HCT116 (cell line): ENCODE data around the gene RGMB. TPM values are rescaled to one million over a fixed set of nuclear protein-coding genes. Genes with fewer than 3 reads are reported as not detected.

Experiments
- ATAC-seq: fragments of 200-7000 bp; cut with Tn5 transposase; 2 replicates; pipeline ENCODE4 v1.9.1; 2020; ENCODE audit warnings: mild to moderate bottlenecking, moderate library complexity
- BruUV-seq: library from RNA; stranded (reverse); fragments of 400-500 nt; replicated peaks from 2 replicates; lab custom pipeline; 2021; lab: Mats Ljungman, UMichigan
- CTCF ChIA-PET: fragments of 300-600 bp; sonication (Branson Sonifier 250); formaldehyde crosslinking; loops from one replicate; lab custom pipeline; 2021; ENCODE audit warnings: antibody characterized with exemption; lab: Charles Lee
- POLR2A ChIA-PET: fragments of 300-600, 350-600 bp; sonication (Branson Sonifier 250); formaldehyde crosslinking; loops from one replicate; lab custom pipeline; 2021; ENCODE audit warnings: antibody characterized with exemption; lab: Charles Lee
- RAD21 ChIA-PET, 2 experiments: fragments of 300-600 bp; sonication (Branson Sonifier 250); formaldehyde crosslinking; loops; one replicate each; lab custom pipeline; 2023; ENCODE audit warnings: low total read pairs in 2 of 2; ENCODE audit not compliant: uncharacterized antibody in 2 of 2, unreplicated experiment in 2 of 2, low non-redundant PET in 1 of 2; lab: Charles Lee
- DNase-seq: peaks from one replicate; pipeline ENCODE4 v3.0.0-alpha.2; 2010; ENCODE audit warnings: low read depth, low spot score
- H2AFZ ChIP-seq: fragments of 200-600 bp; shearing (Covaris generic), sonication (generic); 2 replicates; pipeline ENCODE4 v1.6.1; 2017; ENCODE audit warnings: low read depth, mixed run types, mixed read lengths, antibody characterized with exemption, low read length; ENCODE audit not compliant: poor library complexity, severe bottlenecking
- H3K27ac ChIP-seq: 2 replicates; pipeline ENCODE4 v1.5.1; 2012; ENCODE audit warnings: low read depth, low read length
- H3K27me3 ChIP-seq: fragments of 200-600 bp; sonication (generic); 2 replicates; pipeline ENCODE4 v1.6.1; 2016; ENCODE audit warnings: mixed run types, low read length, mixed read lengths; ENCODE audit not compliant: insufficient read depth
- H3K36me3 ChIP-seq, 2 experiments: fragments of 200-500 bp in 1 of 2; fragments of 200-600 bp in 1 of 2; sonication (Bioruptor generic) in 1 of 2; sonication (generic) in 1 of 2; 2 replicates each; pipeline versions ENCODE4 v1.5.1 to v1.6.1; 2014 to 2016; ENCODE audit warnings: low read length in 2 of 2, inconsistent platforms in 1 of 2, mixed read lengths in 1 of 2, mixed run types in 1 of 2; ENCODE audit not compliant: insufficient read depth in 2 of 2, control insufficient read depth in 1 of 2
- H3K4me1 ChIP-seq, 2 experiments: fragments of 200-600 bp in 1 of 2; sonication (generic) in 1 of 2; 2 replicates each; pipeline versions ENCODE4 v1.5.1 to v1.6.1; 2012 to 2017; ENCODE audit warnings: low read length in 2 of 2, inconsistent platforms in 1 of 2, mild to moderate bottlenecking in 1 of 2, mixed read lengths in 1 of 2, mixed run types in 1 of 2, moderate library complexity in 1 of 2; ENCODE audit not compliant: insufficient read depth in 2 of 2, control insufficient read depth in 1 of 2
- H3K4me2 ChIP-seq: fragments of 200-600 bp; sonication (generic); 2 replicates; pipeline ENCODE4 v1.6.1; 2017; ENCODE audit warnings: mixed run types, low read length, mixed read lengths
- H3K4me3 ChIP-seq, 2 experiments: fragments of 200-600 bp in 1 of 2; sonication (generic) in 1 of 2; replicated peaks in 1 of 2; 2 replicates each; pipeline ENCODE4 v1.5.1; 2011 to 2016; ENCODE audit warnings: low read length in 2 of 2, control low read depth in 1 of 2, low read depth in 1 of 2, mild to moderate bottlenecking in 1 of 2, mixed read lengths in 1 of 2, mixed run types in 1 of 2
- H3K79me2 ChIP-seq: fragments of 200-600 bp; sonication (generic); 2 replicates; pipeline ENCODE4 v1.6.1; 2017; ENCODE audit warnings: mild to moderate bottlenecking, mixed run types, low read length, moderate library complexity, mixed read lengths; ENCODE audit not compliant: insufficient read depth
- H3K9ac ChIP-seq: fragments of 200-600 bp; sonication (generic); 2 replicates; pipeline ENCODE4 v1.6.1; 2016; ENCODE audit warnings: low read length, mixed read lengths
- H3K9me2 ChIP-seq: fragments of 200-600 bp; sonication (generic), shearing (Covaris generic); 2 replicates; pipeline ENCODE4 v1.6.1; 2017; ENCODE audit warnings: mixed run types, mild to moderate bottlenecking, moderate library complexity; ENCODE audit not compliant: insufficient read depth
- H3K9me3 ChIP-seq, 2 experiments: fragments of 200-500 bp in 1 of 2; fragments of 200-600 bp in 1 of 2; sonication (Bioruptor generic) in 1 of 2; sonication (generic) in 1 of 2; 2 replicates each; pipeline ENCODE4 v1.6.1; 2014 to 2017; ENCODE audit warnings: low read length in 2 of 2, mixed read lengths in 2 of 2, inconsistent platforms in 1 of 2, low read depth in 1 of 2, mild to moderate bottlenecking in 1 of 2, mixed run types in 1 of 2, moderate library complexity in 1 of 2; ENCODE audit not compliant: control insufficient read depth in 1 of 2, insufficient read depth in 1 of 2
- H4K20me1 ChIP-seq: fragments of 200-600 bp; sonication (generic), shearing (Covaris generic); 2 replicates; pipeline ENCODE4 v1.6.1; 2017; ENCODE audit warnings: mixed run types, mild to moderate bottlenecking, moderate library complexity; ENCODE audit not compliant: insufficient read depth
- CTCF ChIP-seq, 3 experiments: fragments of 200-600 bp in 1 of 3; sonication (generic) in 1 of 3; IDR thresholded peaks in 2 of 3; conservative IDR thresholded peaks in 1 of 3; 2 replicates each; pipeline ENCODE4 v1.5.1; 2012 to 2017; ENCODE audit warnings: low read depth in 2 of 3, low read length in 2 of 3, antibody characterized with exemption in 1 of 3, borderline replicate concordance in 1 of 3, control low read depth in 1 of 3, mild to moderate bottlenecking in 1 of 3, mixed read lengths in 1 of 3, mixed run types in 1 of 3, moderate library complexity in 1 of 3; ENCODE audit not compliant: insufficient read depth in 1 of 3
- EGR1 ChIP-seq: IDR thresholded peaks from 2 replicates; pipeline ENCODE4 v1.6.1; 2012; ENCODE audit warnings: low read depth
- ELF1 ChIP-seq: IDR thresholded peaks from 2 replicates; pipeline ENCODE4 v1.6.1; 2012; ENCODE audit warnings: low read depth, borderline replicate concordance
- EZH2phosphoT487 ChIP-seq: fragments of 200-600 bp; IDR thresholded peaks from 2 replicates; pipeline ENCODE4 v1.6.1; 2018; ENCODE audit warnings: antibody characterized with exemption, borderline replicate concordance
- FOSL1 ChIP-seq: IDR thresholded peaks from 2 replicates; pipeline ENCODE4 v1.6.1; 2012; ENCODE audit warnings: low read depth
- JUND ChIP-seq: IDR thresholded peaks from 2 replicates; pipeline ENCODE4 v1.6.1; 2012
- POLR2AphosphoS5 ChIP-seq: IDR thresholded peaks from 2 replicates; pipeline ENCODE4 v1.6.1; 2011; ENCODE audit warnings: mild to moderate bottlenecking, low read depth, low read length, moderate library complexity
- SIN3A ChIP-seq: IDR thresholded peaks from 2 replicates; pipeline ENCODE4 v1.6.1; 2012; ENCODE audit warnings: low read depth
- TCF7L2 ChIP-seq: IDR thresholded peaks from 2 replicates; pipeline ENCODE4 v1.7.0; 2011; ENCODE audit warnings: borderline replicate concordance, inconsistent platforms; ENCODE audit not compliant: insufficient read depth, insufficient read length; ENCODE audit errors: extremely low read depth
- YY1 ChIP-seq: IDR thresholded peaks from 2 replicates; pipeline ENCODE4 v1.6.1; 2011; ENCODE audit warnings: low read length, low read depth, moderate library complexity, mild to moderate bottlenecking; ENCODE audit not compliant: insufficient replicate concordance; ENCODE audit errors: extremely low read depth
- ZBTB33 ChIP-seq: IDR thresholded peaks from 2 replicates; pipeline ENCODE4 v1.6.1; 2011; ENCODE audit warnings: mild to moderate bottlenecking, low read length, moderate library complexity; ENCODE audit not compliant: insufficient replicate concordance; ENCODE audit errors: extremely low read depth
- ZFX ChIP-seq: fragments of 450-650 bp; IDR thresholded peaks from 2 replicates; pipeline ENCODE4 v1.6.1; 2017
- ZNF274 ChIP-seq: fragments of 200-500 bp; sonication (Bioruptor generic); IDR thresholded peaks from 2 replicates; pipeline ENCODE4 v1.6.1; 2014; ENCODE audit warnings: mild to moderate bottlenecking, low read depth, low read length, inconsistent platforms
- intact Hi-C: fragments of 100-400 bp; cut with micrococcal nuclease; formaldehyde crosslinking; loops from 2 replicates; pipeline ENCODE4 v1.10.0; 2022
- total RNA-seq: library from RNA; stranded (reverse); gene quantifications from one replicate; pipeline ENCODE4 v1.2.1, GENCODE V29; 2021; ENCODE audit not compliant: unreplicated experiment
- TF ChIP-seq, protein P1 (sequence below): IDR thresholded peaks from 2 replicates; pipeline ENCODE4 v1.6.1; 2012
- TF ChIP-seq, protein P2 (sequence below): IDR thresholded peaks from 2 replicates; pipeline ENCODE4 v1.6.1; 2012

Gene RGMB
- total RNA-seq, 1 experiment from 2014 or later = 18.3 TPM

- Histone ChIP-seq H2AFZ (no peak overlapping the region), H3K9me3 (0 out of 4 replicates have a peak, but pooled peaks cover 0 to 3% of the 10 kb centered on the region in 2 experiments), H3K36me3 (no peaks in the 10 kb centered on the region), H4K20me1 (no peaks in the 10 kb centered on the region), H3K4me2 (no peak overlapping the region), H3K4me3 (no peak overlapping the region), H3K9me2 (no peaks in the 10 kb centered on the region), H3K79me2 (no peaks in the 10 kb centered on the region), H3K4me1 (no peaks in the 10 kb centered on the region), H3K27ac (no peak overlapping the region), H3K27me3 (no peaks in the 10 kb centered on the region), H3K9ac (no peak overlapping the region)
- intact Hi-C loops = no loop called here
- DNase-seq (no peak), ATAC-seq (no peak)
- POLR2A ChIA-PET = no interaction called here
- CTCF ChIA-PET = no interaction called here
- TF ChIP-seq FOSL1 = no peak
- peak in 2 of 3 experiments; percentile 39 to 42; a peak in 3 of 6 replicates for TF ChIP-seq CTCF (IDR thresholded peaks at IDR 0.05 in 2 of 3, conservative IDR thresholded peaks at IDR 0.05 in 1 of 3; ENCODE audit: borderline replicate concordance in 1 of 3, insufficient read depth in 1 of 3, low read depth in 2 of 3, low read length in 2 of 3)
- no peak for TF ChIP-seq YY1
- RAD21 ChIA-PET = no interaction called here
- BruUV-seq = no TSS peak
Measured at GRCh38 chr5:98734646-98735045, 38.8 kb upstream of the RGMB start.

- no peaks in the 10 kb centered on the region for H3K27me3 ChIP-seq
- no peak overlapping the region for H2AFZ ChIP-seq
- RAD21 ChIA-PET = no interaction called here
- no TSS peak for BruUV-seq
- H4K20me1 ChIP-seq = no peaks in the 10 kb centered on the region
- H3K79me2 ChIP-seq = no peaks in the 10 kb centered on the region
- H3K4me3 ChIP-seq = no peak overlapping the region
- H3K27ac ChIP-seq = no peak overlapping the region
- CTCF ChIA-PET = no interaction called here
- H3K36me3 ChIP-seq = no peaks in the 10 kb centered on the region
- H3K4me2 ChIP-seq = no peak overlapping the region
- intact Hi-C loops = no loop called here
- ATAC-seq (no peak), DNase-seq (no peak)
- H3K9me3 ChIP-seq = 0 out of 4 replicates have a peak, but pooled peaks cover 0 to 3% of the 10 kb centered on the region in 2 experiments
- no peak overlapping the region for H3K9ac ChIP-seq
- no peaks in the 10 kb centered on the region for H3K9me2 ChIP-seq
- no peaks in the 10 kb centered on the region for H3K4me1 ChIP-seq
- POLR2A ChIA-PET = no interaction called here
- TF ChIP-seq ZFX (no peak), ZBTB33 (no peak), ELF1 (no peak), EZH2phosphoT487 (no peak), ZNF274 (no peak), TCF7L2 (no peak), SIN3A (no peak), EGR1 (no peak), JUND (no peak), POLR2AphosphoS5 (no peak)
- TF ChIP-seq, protein P1, sequence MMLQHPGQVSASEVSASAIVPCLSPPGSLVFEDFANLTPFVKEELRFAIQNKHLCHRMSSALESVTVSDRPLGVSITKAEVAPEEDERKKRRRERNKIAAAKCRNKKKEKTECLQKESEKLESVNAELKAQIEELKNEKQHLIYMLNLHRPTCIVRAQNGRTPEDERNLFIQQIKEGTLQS = no peak
- TF ChIP-seq, protein P2, sequence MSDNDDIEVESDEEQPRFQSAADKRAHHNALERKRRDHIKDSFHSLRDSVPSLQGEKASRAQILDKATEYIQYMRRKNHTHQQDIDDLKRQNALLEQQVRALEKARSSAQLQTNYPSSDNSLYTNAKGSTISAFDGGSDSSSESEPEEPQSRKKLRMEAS = no peak
Measured at GRCh38 chr5:98735806-98736507, 37.5 kb upstream of the RGMB start.
